ENCODE data around the gene FOSL2. TPM values are rescaled to one million over a fixed set of nuclear protein-coding genes. Genes with fewer than 3 reads are reported as not detected.

FOSL2 gene
- total RNA-seq, 1 donor from 2014 or later, result 55.0 TPM

- peak overlapping the region; percentile 70 for H3K27ac Mint-ChIP-seq
- DNase-seq (ENCODE audit: low spot score), result no peak
- peaks cover 21% of the 10 kb centered on the region for H3K4me1 Mint-ChIP-seq (ENCODE audit: low read depth)
- H3K4me3 Mint-ChIP-seq, result peak overlapping the region; percentile 62
- H3K36me3 Mint-ChIP-seq (ENCODE audit: low read depth), result peaks cover 27% of the 10 kb centered on the region
- H3K27me3 Mint-ChIP-seq (ENCODE audit: insufficient read depth), result no peaks in the 10 kb centered on the region
- intact Hi-C loops (cut with micrococcal nuclease), result loop anchor here (10.0 kb wide), 1 partner anchor 243 kb away; no protein-coding TSS in a partner anchor
- H3K9me3 Mint-ChIP-seq, result no peaks in the 10 kb centered on the region
Measured at GRCh38 chr2:28398101-28398834, 5.6 kb downstream of the FOSL2 start.

- intact Hi-C loops (cut with micrococcal nuclease), result loop anchor here (10.0 kb wide), 1 partner anchor 244 kb away; no protein-coding TSS in a partner anchor
- Mint-ChIP-seq H3K9me3 (no peaks in the 10 kb centered on the region), H3K27ac (peak overlapping the region; percentile 14), H3K36me3 (ENCODE audit: low read depth) (peaks cover 31% of the 10 kb centered on the region), H3K27me3 (ENCODE audit: insufficient read depth) (no peaks in the 10 kb centered on the region), H3K4me1 (ENCODE audit: low read depth) (peaks cover 22% of the 10 kb centered on the region), H3K4me3 (peak overlapping the region; percentile 32)
- DNase-seq (ENCODE audit: low spot score), result no peak
Measured at GRCh38 chr2:28399289-28399688, 6.6 kb downstream of the FOSL2 start.

- H3K36me3 Mint-ChIP-seq (ENCODE audit: low read depth), result peaks cover 27% of the 10 kb centered on the region
- H3K9me3 Mint-ChIP-seq, result no peaks in the 10 kb centered on the region
- intact Hi-C loops (cut with micrococcal nuclease), result loop anchor here (10.0 kb wide), 1 partner anchor 245 kb away; no protein-coding TSS in a partner anchor
- peaks cover 22% of the 10 kb centered on the region for H3K4me1 Mint-ChIP-seq (ENCODE audit: low read depth)
- no peaks in the 10 kb centered on the region for H3K27me3 Mint-ChIP-seq (ENCODE audit: insufficient read depth)
- H3K4me3 Mint-ChIP-seq, result no peak overlapping the region
- DNase-seq (ENCODE audit: low spot score), result no peak
- no peak overlapping the region for H3K27ac Mint-ChIP-seq
Measured at GRCh38 chr2:28399956-28400355, 7.3 kb downstream of the FOSL2 start.

- Mint-ChIP-seq H3K36me3 (ENCODE audit: low read depth) (peaks cover 27% of the 10 kb centered on the region), H3K9me3 (no peaks in the 10 kb centered on the region), H3K4me1 (ENCODE audit: low read depth) (peaks cover 22% of the 10 kb centered on the region), H3K27ac (no peak overlapping the region), H3K27me3 (ENCODE audit: insufficient read depth) (no peaks in the 10 kb centered on the region), H3K4me3 (no peak overlapping the region)
- intact Hi-C loops (cut with micrococcal nuclease), result no loop called here
- DNase-seq (ENCODE audit: low spot score), result no peak
Measured at GRCh38 chr2:28400419-28400818, 7.8 kb downstream of the FOSL2 start.

- Mint-ChIP-seq H3K36me3 (ENCODE audit: low read depth) (peaks cover 27% of the 10 kb centered on the region), H3K4me1 (ENCODE audit: low read depth) (peaks cover 22% of the 10 kb centered on the region), H3K4me3 (no peak overlapping the region), H3K9me3 (no peaks in the 10 kb centered on the region), H3K27me3 (ENCODE audit: insufficient read depth) (no peaks in the 10 kb centered on the region), H3K27ac (no peak overlapping the region)
- no peak for DNase-seq (ENCODE audit: low spot score)
- intact Hi-C loops (cut with micrococcal nuclease), result no loop called here
Measured at GRCh38 chr2:28400921-28401320, 8.3 kb downstream of the FOSL2 start.

- peaks cover 27% of the 10 kb centered on the region for H3K4me1 Mint-ChIP-seq (ENCODE audit: low read depth)
- peaks cover 32% of the 10 kb centered on the region for H3K36me3 Mint-ChIP-seq (ENCODE audit: low read depth)
- no peak overlapping the region for H3K4me3 Mint-ChIP-seq
- no peak overlapping the region for H3K27ac Mint-ChIP-seq
- H3K27me3 Mint-ChIP-seq (ENCODE audit: insufficient read depth), result no peaks in the 10 kb centered on the region
- DNase-seq (ENCODE audit: low spot score), result no peak
- intact Hi-C loops (cut with micrococcal nuclease), result no loop called here
- H3K9me3 Mint-ChIP-seq, result no peaks in the 10 kb centered on the region
Measured at GRCh38 chr2:28401411-28401810, 8.8 kb downstream of the FOSL2 start.

GRCh38 chr2:28401948-28402550 lies 9.4 kb downstream of the FOSL2 start:
- H3K9me3 Mint-ChIP-seq, result no peaks in the 10 kb centered on the region
- H3K27ac Mint-ChIP-seq, result no peak overlapping the region
- intact Hi-C loops (cut with micrococcal nuclease), result no loop called here
- peaks cover 35% of the 10 kb centered on the region for H3K36me3 Mint-ChIP-seq (ENCODE audit: low read depth)
- no peaks in the 10 kb centered on the region for H3K27me3 Mint-ChIP-seq (ENCODE audit: insufficient read depth)
- H3K4me3 Mint-ChIP-seq, result no peak overlapping the region
- DNase-seq (ENCODE audit: low spot score), result no peak
- peaks cover 33% of the 10 kb centered on the region for H3K4me1 Mint-ChIP-seq (ENCODE audit: low read depth)

GRCh38 chr2:28403370-28403956 lies 10.8 kb downstream of the FOSL2 start:
- H3K36me3 Mint-ChIP-seq (ENCODE audit: low read depth), result peaks cover 44% of the 10 kb centered on the region
- intact Hi-C loops (cut with micrococcal nuclease), result no loop called here

GRCh38 chr2:28404086-28404485 lies 11.4 kb downstream of the FOSL2 start:
- peaks cover 54% of the 10 kb centered on the region for H3K4me1 Mint-ChIP-seq (ENCODE audit: low read depth)
- no peaks in the 10 kb centered on the region for H3K27me3 Mint-ChIP-seq (ENCODE audit: insufficient read depth)
- DNase-seq (ENCODE audit: low spot score), result no peak
- H3K27ac Mint-ChIP-seq, result no peak overlapping the region
- H3K4me3 Mint-ChIP-seq, result no peak overlapping the region
- peaks cover 47% of the 10 kb centered on the region for H3K36me3 Mint-ChIP-seq (ENCODE audit: low read depth)
- H3K9me3 Mint-ChIP-seq, result no peaks in the 10 kb centered on the region
- intact Hi-C loops (cut with micrococcal nuclease), result no loop called here

More at GRCh38 chr2:28403370-28403956, 10.8 kb downstream of the FOSL2 start:
- H3K27ac Mint-ChIP-seq, result no peak overlapping the region
- DNase-seq (ENCODE audit: low spot score), result no peak
- H3K4me3 Mint-ChIP-seq, result no peak overlapping the region
- no peaks in the 10 kb centered on the region for H3K27me3 Mint-ChIP-seq (ENCODE audit: insufficient read depth)
- H3K9me3 Mint-ChIP-seq, result no peaks in the 10 kb centered on the region
- peaks cover 48% of the 10 kb centered on the region for H3K4me1 Mint-ChIP-seq (ENCODE audit: low read depth)

- intact Hi-C loops (cut with micrococcal nuclease), result no loop called here
- DNase-seq (ENCODE audit: low spot score), result no peak
- Mint-ChIP-seq H3K27me3 (ENCODE audit: insufficient read depth) (no peaks in the 10 kb centered on the region), H3K4me1 (ENCODE audit: low read depth) (peaks cover 68% of the 10 kb centered on the region), H3K27ac (no peak overlapping the region), H3K9me3 (no peaks in the 10 kb centered on the region), H3K4me3 (no peak overlapping the region), H3K36me3 (ENCODE audit: low read depth) (peaks cover 56% of the 10 kb centered on the region)
Measured at GRCh38 chr2:28405537-28405936, 12.9 kb downstream of the FOSL2 start.

GRCh38 chr2:28406276-28407096 lies 13.8 kb downstream of the FOSL2 start:
- Mint-ChIP-seq H3K4me1 (ENCODE audit: low read depth) (peaks cover 73% of the 10 kb centered on the region), H3K27ac (peak overlapping the region; percentile 55), H3K4me3 (peak overlapping the region; percentile 2), H3K36me3 (ENCODE audit: low read depth) (peaks cover 63% of the 10 kb centered on the region), H3K27me3 (ENCODE audit: insufficient read depth) (no peaks in the 10 kb centered on the region), H3K9me3 (no peaks in the 10 kb centered on the region)
- peak; percentile 27 for DNase-seq (ENCODE audit: low spot score)
- intact Hi-C loops (cut with micrococcal nuclease), result no loop called here

GRCh38 chr2:28407131-28407975 lies 14.7 kb downstream of the FOSL2 start:
- Mint-ChIP-seq H3K36me3 (ENCODE audit: low read depth) (peaks cover 64% of the 10 kb centered on the region), H3K4me1 (ENCODE audit: low read depth) (peaks cover 67% of the 10 kb centered on the region), H3K9me3 (no peaks in the 10 kb centered on the region), H3K27me3 (ENCODE audit: insufficient read depth) (no peaks in the 10 kb centered on the region), H3K4me3 (no peak overlapping the region), H3K27ac (peak overlapping the region; percentile 61)
- intact Hi-C loops (cut with micrococcal nuclease), result no loop called here
- no peak for DNase-seq (ENCODE audit: low spot score)

All from activated T-helper 1 cell treated with anti-CD3 and anti-CD28 coated beads, Interleukin-12 subunit alpha, Interleukin-12 subunit beta, Interleukin-2, Interleukin-4 antibody, amounts not matched to agents 30 ng/mL and 10 ng/mL and 1 ng/mL, durations not matched to agents 14 hours and 24 hours and 36 hours (primary cell).